HG03575 (cell line): ENCODE results near the gene UBL3.

Source experiments
- ATAC-seq: cut with Tn5 transposase; IDR thresholded peaks from one replicate; pipeline ENCODE4 v1.9.1; 2021; ENCODE audit not compliant: unreplicated experiment, insufficient number of reproducible peaks, low FRiP score; ENCODE audit errors: extremely low read depth

The UBL3 gene

GRCh38 chr13:29737061-29737460 is 113.4 kb downstream of the UBL3 start:
- ATAC-seq, result no peak

GRCh38 chr13:29733147-29733611 is 117.2 kb downstream of the UBL3 start:
- ATAC-seq, result no peak

DNA sequence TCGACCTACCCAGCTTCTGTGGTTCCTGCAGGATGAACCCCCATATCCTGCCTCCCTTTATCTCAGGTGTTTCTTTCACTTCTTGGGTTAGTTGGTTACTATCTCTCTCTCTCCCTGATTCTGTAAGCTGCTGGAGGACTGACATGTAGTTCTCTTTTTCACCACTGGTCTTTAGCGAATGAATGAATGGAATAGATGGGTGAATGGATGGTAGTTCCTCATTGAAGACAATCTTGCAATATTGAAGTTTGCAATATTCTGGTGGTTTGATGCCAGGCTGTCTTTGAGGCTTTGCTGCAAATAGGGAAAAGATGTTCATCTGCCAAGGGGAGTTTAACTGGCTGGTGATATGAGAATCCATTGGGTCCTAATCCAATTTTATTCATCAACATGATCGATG is 120.2 kb downstream of the UBL3 start:
- no peak for ATAC-seq

- ATAC-seq, result no peak
Observed at GRCh38 chr13:29722415-29722814, 128.0 kb downstream of the UBL3 start.

DNA sequence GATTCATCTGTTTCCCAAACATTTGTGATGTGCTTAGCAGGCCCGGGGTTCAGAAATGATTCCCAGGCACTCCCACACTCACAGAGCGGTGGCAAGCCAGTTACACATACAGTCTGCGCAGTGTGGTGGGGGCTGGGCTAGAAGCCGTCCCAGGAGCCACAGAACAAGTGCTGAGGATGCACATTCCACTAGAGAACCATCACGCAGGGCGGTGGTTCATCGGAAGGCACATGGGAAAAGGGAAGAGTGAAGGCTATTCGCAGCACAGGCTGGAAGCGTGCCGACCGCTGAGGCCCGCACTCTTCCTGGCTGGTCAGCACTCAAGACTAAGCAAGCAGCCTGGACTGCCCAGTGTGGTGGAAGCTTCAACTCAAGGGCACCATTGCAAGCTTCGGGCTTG is 128.7 kb downstream of the UBL3 start:
- ATAC-seq, result no peak

DNA sequence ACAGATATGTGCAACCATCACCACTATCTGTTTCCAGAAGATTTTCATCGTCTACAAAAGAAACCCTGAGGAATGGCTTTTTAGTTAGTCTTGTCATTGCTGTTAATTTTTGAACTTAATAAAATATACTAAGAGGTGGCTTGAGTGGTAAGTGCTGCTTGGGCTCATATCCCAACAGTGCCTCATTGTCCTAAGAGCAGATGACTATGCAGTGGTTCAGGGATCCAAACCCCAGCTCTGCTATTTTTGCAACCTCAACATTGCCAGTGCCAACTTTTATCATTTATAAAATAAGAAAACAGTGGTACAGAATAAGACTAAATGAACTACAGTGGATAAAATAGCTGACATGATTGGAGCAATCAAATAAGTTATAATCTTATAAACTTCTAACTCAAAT is 131.7 kb downstream of the UBL3 start:
- no peak for ATAC-seq

- no peak for ATAC-seq
Observed at GRCh38 chr13:29716493-29716892, 133.9 kb downstream of the UBL3 start.
